Measurements from ENCODE around the gene FCRL1.

DNA sequence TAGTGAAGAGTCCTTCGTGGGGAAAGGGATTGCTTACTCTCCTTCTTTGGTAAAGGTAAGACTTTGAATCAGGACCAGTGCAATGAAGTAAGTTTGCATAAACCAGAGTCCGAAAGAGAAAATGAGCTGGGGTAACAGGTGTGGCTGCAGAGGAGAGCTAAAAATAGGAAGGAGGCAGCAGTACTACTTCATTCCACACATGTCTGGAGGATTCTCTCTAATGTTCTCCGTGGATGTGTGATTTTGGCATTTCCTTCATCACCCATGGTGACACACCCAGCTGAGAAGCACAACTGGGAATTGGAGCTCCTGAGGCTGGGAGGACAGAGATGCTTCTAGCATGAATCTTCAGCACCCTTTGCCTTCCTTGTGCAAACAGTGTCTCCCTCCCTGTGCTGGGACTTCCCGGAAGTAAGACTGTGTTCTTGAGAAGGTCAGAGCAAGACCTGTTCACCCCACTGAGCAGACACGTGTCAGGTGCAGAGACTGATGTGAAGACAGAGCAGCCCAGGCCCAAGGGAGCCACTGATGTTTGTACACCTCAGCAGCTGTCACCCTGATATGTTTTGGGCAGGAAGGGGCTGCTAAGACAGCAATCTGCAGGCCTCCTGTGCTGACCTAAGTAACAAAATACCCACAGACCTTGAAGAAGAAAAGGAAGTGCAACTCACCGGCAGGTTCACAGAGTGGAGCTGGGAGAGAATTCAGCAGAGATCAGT, 13.3 kb downstream of the FCRL1 start:
- TF ChIP-seq, protein P1, sequence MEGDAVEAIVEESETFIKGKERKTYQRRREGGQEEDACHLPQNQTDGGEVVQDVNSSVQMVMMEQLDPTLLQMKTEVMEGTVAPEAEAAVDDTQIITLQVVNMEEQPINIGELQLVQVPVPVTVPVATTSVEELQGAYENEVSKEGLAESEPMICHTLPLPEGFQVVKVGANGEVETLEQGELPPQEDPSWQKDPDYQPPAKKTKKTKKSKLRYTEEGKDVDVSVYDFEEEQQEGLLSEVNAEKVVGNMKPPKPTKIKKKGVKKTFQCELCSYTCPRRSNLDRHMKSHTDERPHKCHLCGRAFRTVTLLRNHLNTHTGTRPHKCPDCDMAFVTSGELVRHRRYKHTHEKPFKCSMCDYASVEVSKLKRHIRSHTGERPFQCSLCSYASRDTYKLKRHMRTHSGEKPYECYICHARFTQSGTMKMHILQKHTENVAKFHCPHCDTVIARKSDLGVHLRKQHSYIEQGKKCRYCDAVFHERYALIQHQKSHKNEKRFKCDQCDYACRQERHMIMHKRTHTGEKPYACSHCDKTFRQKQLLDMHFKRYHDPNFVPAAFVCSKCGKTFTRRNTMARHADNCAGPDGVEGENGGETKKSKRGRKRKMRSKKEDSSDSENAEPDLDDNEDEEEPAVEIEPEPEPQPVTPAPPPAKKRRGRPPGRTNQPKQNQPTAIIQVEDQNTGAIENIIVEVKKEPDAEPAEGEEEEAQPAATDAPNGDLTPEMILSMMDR (IDR thresholded peaks at IDR 0.05), result no peak
- TF ChIP-seq TCF7L2 (IDR thresholded peaks at IDR 0.05; ENCODE audit: low read depth, low read length) (no peak), POLR2AphosphoS5 (IDR thresholded peaks at IDR 0.05; ENCODE audit: low read depth, low read length) (no peak), SIN3A (IDR thresholded peaks at IDR 0.05; ENCODE audit: borderline replicate concordance, insufficient read depth, low read depth, low read length) (no peak)

All from Panc1 (cell line).